ENCODE results near the gene LRG1.

DNA sequence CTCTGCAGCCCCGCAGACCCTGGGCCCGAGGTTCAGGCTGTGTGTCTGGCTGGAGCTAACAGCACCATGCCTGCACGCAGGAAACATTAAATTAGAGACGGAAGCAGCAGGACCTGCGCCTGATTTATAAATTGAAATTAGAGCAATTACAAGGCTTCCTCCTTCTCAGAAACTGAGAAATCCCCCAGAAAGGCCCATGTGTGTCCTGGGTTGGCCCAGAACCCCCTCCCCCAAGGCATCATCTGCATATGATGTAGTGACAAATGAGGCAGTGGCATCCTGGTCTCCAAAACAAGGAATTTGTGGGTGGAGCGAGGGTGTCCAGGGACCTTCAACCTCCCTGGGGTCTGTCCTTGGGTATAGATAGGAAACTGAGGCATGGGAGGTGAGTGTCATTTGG, 46.9 kb upstream of the LRG1 start:
- TF ChIP-seq EZH2phosphoT487 (IDR thresholded peaks at IDR 0.05), result no peak
- TF ChIP-seq, protein P1, sequence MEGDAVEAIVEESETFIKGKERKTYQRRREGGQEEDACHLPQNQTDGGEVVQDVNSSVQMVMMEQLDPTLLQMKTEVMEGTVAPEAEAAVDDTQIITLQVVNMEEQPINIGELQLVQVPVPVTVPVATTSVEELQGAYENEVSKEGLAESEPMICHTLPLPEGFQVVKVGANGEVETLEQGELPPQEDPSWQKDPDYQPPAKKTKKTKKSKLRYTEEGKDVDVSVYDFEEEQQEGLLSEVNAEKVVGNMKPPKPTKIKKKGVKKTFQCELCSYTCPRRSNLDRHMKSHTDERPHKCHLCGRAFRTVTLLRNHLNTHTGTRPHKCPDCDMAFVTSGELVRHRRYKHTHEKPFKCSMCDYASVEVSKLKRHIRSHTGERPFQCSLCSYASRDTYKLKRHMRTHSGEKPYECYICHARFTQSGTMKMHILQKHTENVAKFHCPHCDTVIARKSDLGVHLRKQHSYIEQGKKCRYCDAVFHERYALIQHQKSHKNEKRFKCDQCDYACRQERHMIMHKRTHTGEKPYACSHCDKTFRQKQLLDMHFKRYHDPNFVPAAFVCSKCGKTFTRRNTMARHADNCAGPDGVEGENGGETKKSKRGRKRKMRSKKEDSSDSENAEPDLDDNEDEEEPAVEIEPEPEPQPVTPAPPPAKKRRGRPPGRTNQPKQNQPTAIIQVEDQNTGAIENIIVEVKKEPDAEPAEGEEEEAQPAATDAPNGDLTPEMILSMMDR (IDR thresholded peaks at IDR 0.05), result no peak
- no peak for TF ChIP-seq EZH2 (IDR thresholded peaks at IDR 0.05)
